SK-N-SH (cell line): ENCODE measurements around the gene USP40.

ENCODE experiments used
- EP300 ChIP-seq, 2 experiments: IDR thresholded peaks; 2 replicates each; pipeline versions ENCODE4 v1.4.0 to v1.6.1; 2012; ENCODE audit warnings: borderline replicate concordance in 1 of 2, low read depth in 1 of 2, low read length in 1 of 2
- EZH2phosphoT487 ChIP-seq: fragments of 200-600 bp; sonication (generic); IDR thresholded peaks from 2 replicates; pipeline ENCODE4 v1.6.1; 2017; ENCODE audit warnings: low read depth, mixed run types, mild to moderate bottlenecking, antibody characterized with exemption, moderate library complexity, borderline replicate concordance
- GABPA ChIP-seq: IDR thresholded peaks from 2 replicates; pipeline ENCODE4 v1.4.0; 2012; ENCODE audit warnings: low read depth, mild to moderate bottlenecking
- POLR2AphosphoS5 ChIP-seq: IDR thresholded peaks from 2 replicates; pipeline ENCODE4 v1.6.1; 2012; ENCODE audit warnings: low read depth, low read length
- REST ChIP-seq: IDR thresholded peaks from 2 replicates; pipeline ENCODE4 v1.6.1; 2012; ENCODE audit warnings: mild to moderate bottlenecking, low read depth, low read length, moderate library complexity
- SIN3A ChIP-seq: IDR thresholded peaks from 2 replicates; pipeline ENCODE4 v1.6.1; 2012; ENCODE audit warnings: low read depth, mild to moderate bottlenecking, low read length, moderate library complexity, borderline replicate concordance
- TAF1 ChIP-seq: IDR thresholded peaks from 2 replicates; pipeline ENCODE4 v1.6.1; 2012; ENCODE audit warnings: low read depth, mild to moderate bottlenecking, low read length, moderate library complexity, borderline replicate concordance
- YY1 ChIP-seq: IDR thresholded peaks from 2 replicates; pipeline ENCODE4 v1.4.0; 2012; ENCODE audit warnings: low read depth, mild to moderate bottlenecking
- TF ChIP-seq, protein P1 (sequence below): fragments of 200-600 bp; sonication (generic); IDR thresholded peaks from 2 replicates; pipeline ENCODE4 v1.6.1; 2017; ENCODE audit warnings: antibody characterized with exemption, mild to moderate bottlenecking, moderate library complexity
- TF ChIP-seq, protein P2 (sequence below): IDR thresholded peaks from 2 replicates; pipeline ENCODE4 v1.4.0; 2012; ENCODE audit warnings: low read depth

- TF ChIP-seq, protein P1, sequence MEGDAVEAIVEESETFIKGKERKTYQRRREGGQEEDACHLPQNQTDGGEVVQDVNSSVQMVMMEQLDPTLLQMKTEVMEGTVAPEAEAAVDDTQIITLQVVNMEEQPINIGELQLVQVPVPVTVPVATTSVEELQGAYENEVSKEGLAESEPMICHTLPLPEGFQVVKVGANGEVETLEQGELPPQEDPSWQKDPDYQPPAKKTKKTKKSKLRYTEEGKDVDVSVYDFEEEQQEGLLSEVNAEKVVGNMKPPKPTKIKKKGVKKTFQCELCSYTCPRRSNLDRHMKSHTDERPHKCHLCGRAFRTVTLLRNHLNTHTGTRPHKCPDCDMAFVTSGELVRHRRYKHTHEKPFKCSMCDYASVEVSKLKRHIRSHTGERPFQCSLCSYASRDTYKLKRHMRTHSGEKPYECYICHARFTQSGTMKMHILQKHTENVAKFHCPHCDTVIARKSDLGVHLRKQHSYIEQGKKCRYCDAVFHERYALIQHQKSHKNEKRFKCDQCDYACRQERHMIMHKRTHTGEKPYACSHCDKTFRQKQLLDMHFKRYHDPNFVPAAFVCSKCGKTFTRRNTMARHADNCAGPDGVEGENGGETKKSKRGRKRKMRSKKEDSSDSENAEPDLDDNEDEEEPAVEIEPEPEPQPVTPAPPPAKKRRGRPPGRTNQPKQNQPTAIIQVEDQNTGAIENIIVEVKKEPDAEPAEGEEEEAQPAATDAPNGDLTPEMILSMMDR = no peak
- no peak for TF ChIP-seq EZH2phosphoT487
- no peak for TF ChIP-seq EP300 (IDR thresholded peaks at IDR 0.05; ENCODE audit: borderline replicate concordance in 1 of 2, low read depth in 1 of 2, low read length in 1 of 2)
- TF ChIP-seq, protein P2, sequence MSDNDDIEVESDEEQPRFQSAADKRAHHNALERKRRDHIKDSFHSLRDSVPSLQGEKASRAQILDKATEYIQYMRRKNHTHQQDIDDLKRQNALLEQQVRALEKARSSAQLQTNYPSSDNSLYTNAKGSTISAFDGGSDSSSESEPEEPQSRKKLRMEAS = no peak
- no peak for TF ChIP-seq SIN3A
- TF ChIP-seq REST = no peak
- no peak for TF ChIP-seq TAF1
- TF ChIP-seq GABPA = no peak
- TF ChIP-seq POLR2AphosphoS5 = no peak
- TF ChIP-seq YY1 = no peak
Observed at GRCh38 chr2:233571001-233571400, 4.4 kb upstream of the USP40 start.
